Effector memory CD4-positive, alpha-beta T cell (primary cell): ENCODE results near the gene ARHGAP21.
"Not testable (repeated sequence)": the region's sequence is repeated elsewhere in the genome, so short reads cannot be mapped to it uniquely, and the experiment has no call there.

Source experiments
- DNase-seq, 3 donors: peaks; one replicate each; pipeline ENCODE4 v3.0.0-alpha.2; 2020
- H3K27ac ChIP-seq: 2 replicates; pipeline ENCODE4 v1.7.0; 2013; ENCODE audit warnings: mild to moderate bottlenecking, low read length, moderate library complexity; ENCODE audit not compliant: insufficient read depth, poor library complexity, severe bottlenecking
- H3K27me3 ChIP-seq: replicated peaks from 2 replicates; pipeline ENCODE4 v1.7.0; 2013; ENCODE audit warnings: mild to moderate bottlenecking, low read length; ENCODE audit not compliant: insufficient read depth, control insufficient read depth, poor library complexity, severe bottlenecking
- H3K36me3 ChIP-seq: 2 replicates; pipeline ENCODE4 v1.7.0; 2013; ENCODE audit warnings: mild to moderate bottlenecking, low read length, moderate library complexity; ENCODE audit not compliant: control insufficient read depth, insufficient read depth
- H3K4me1 ChIP-seq: 2 replicates; pipeline ENCODE4 v1.7.0; 2013; ENCODE audit warnings: low read length, mild to moderate bottlenecking; ENCODE audit not compliant: control insufficient read depth, insufficient read depth, poor library complexity, severe bottlenecking
- H3K4me3 ChIP-seq: 2 replicates; pipeline ENCODE4 v1.7.0; 2013; ENCODE audit warnings: low read length, low read depth, mild to moderate bottlenecking; ENCODE audit not compliant: insufficient read depth, poor library complexity, severe bottlenecking
- H3K9me3 ChIP-seq: 2 replicates; pipeline ENCODE4 v1.7.0; 2013; ENCODE audit warnings: mild to moderate bottlenecking, low read length, moderate library complexity; ENCODE audit not compliant: control insufficient read depth

ARHGAP21 gene

GRCh38 chr10:24750695-24751094 is 27.0 kb upstream of the ARHGAP21 start:
- H3K27ac ChIP-seq: no peak overlapping the region
- H3K4me1 ChIP-seq: no peaks in the 10 kb centered on the region
- H3K4me3 ChIP-seq: no peak overlapping the region
- H3K27me3 ChIP-seq: no peaks in the 10 kb centered on the region
- no peak for DNase-seq
- H3K9me3 ChIP-seq: no peaks in the 10 kb centered on the region
- no peaks in the 10 kb centered on the region for H3K36me3 ChIP-seq

GRCh38 chr10:24748214-24748613 is 24.5 kb upstream of the ARHGAP21 start:
- H3K36me3 ChIP-seq: no peaks in the 10 kb centered on the region
- no peak overlapping the region for H3K4me3 ChIP-seq
- no peaks in the 10 kb centered on the region for H3K27me3 ChIP-seq
- no peak overlapping the region for H3K27ac ChIP-seq
- no peak for DNase-seq
- H3K9me3 ChIP-seq: no peaks in the 10 kb centered on the region
- H3K4me1 ChIP-seq: no peaks in the 10 kb centered on the region

- no peaks in the 10 kb centered on the region for H3K4me1 ChIP-seq
- H3K27me3 ChIP-seq: no peaks in the 10 kb centered on the region
- H3K36me3 ChIP-seq: no peaks in the 10 kb centered on the region
- H3K4me3 ChIP-seq: no peak overlapping the region
- H3K27ac ChIP-seq: no peak overlapping the region
- no peaks in the 10 kb centered on the region for H3K9me3 ChIP-seq
- no peak for DNase-seq
Observed at GRCh38 chr10:24744946-24745345, 21.3 kb upstream of the ARHGAP21 start.

- no peak overlapping the region for H3K4me3 ChIP-seq
- no peaks in the 10 kb centered on the region for H3K27me3 ChIP-seq
- H3K27ac ChIP-seq: no peak overlapping the region
- H3K4me1 ChIP-seq: no peaks in the 10 kb centered on the region
- no peaks in the 10 kb centered on the region for H3K36me3 ChIP-seq
- H3K9me3 ChIP-seq: no peaks in the 10 kb centered on the region
- DNase-seq: no peak
Observed at GRCh38 chr10:24740714-24741113, 17.0 kb upstream of the ARHGAP21 start.

- Histone ChIP-seq H3K4me1 (no peaks in the 10 kb centered on the region), H3K27me3 (no peaks in the 10 kb centered on the region), H3K4me3 (no peak overlapping the region), H3K9me3 (no peaks in the 10 kb centered on the region), H3K27ac (no peak overlapping the region), H3K36me3 (no peaks in the 10 kb centered on the region)
- no peak for DNase-seq
Observed at GRCh38 chr10:24737001-24737400, 13.3 kb upstream of the ARHGAP21 start.

GRCh38 chr10:24731942-24732341 is 8.3 kb upstream of the ARHGAP21 start:
- Histone ChIP-seq H3K4me3 (no peak overlapping the region), H3K4me1 (no peaks in the 10 kb centered on the region), H3K36me3 (no peaks in the 10 kb centered on the region), H3K27ac (no peak overlapping the region), H3K27me3 (no peaks in the 10 kb centered on the region), H3K9me3 (no peaks in the 10 kb centered on the region)
- DNase-seq: no peak

GRCh38 chr10:24730811-24731210 is 7.1 kb upstream of the ARHGAP21 start:
- H3K27ac ChIP-seq: no peak overlapping the region
- no peaks in the 10 kb centered on the region for H3K4me1 ChIP-seq
- H3K27me3 ChIP-seq: no peaks in the 10 kb centered on the region
- no peaks in the 10 kb centered on the region for H3K9me3 ChIP-seq
- no peak overlapping the region for H3K4me3 ChIP-seq
- H3K36me3 ChIP-seq: no peaks in the 10 kb centered on the region
- no peak for DNase-seq

- Histone ChIP-seq H3K4me3 (no peak overlapping the region), H3K27me3 (no peaks in the 10 kb centered on the region), H3K4me1 (no peaks in the 10 kb centered on the region), H3K27ac (no peak overlapping the region), H3K9me3 (no peaks in the 10 kb centered on the region), H3K36me3 (no peaks in the 10 kb centered on the region)
- no peak for DNase-seq
Observed at GRCh38 chr10:24727786-24728185, 4.1 kb upstream of the ARHGAP21 start.

GRCh38 chr10:24726626-24727025 is 2.9 kb upstream of the ARHGAP21 start:
- Histone ChIP-seq H3K27ac (no peak overlapping the region), H3K36me3 (no peaks in the 10 kb centered on the region), H3K4me1 (no peaks in the 10 kb centered on the region), H3K9me3 (no peaks in the 10 kb centered on the region), H3K27me3 (no peaks in the 10 kb centered on the region), H3K4me3 (no peak overlapping the region)
- DNase-seq: no peak

GRCh38 chr10:24726029-24726428 is 2.3 kb upstream of the ARHGAP21 start:
- H3K4me1 ChIP-seq, H3K9me3 ChIP-seq, H3K36me3 ChIP-seq, DNase-seq, H3K27me3 ChIP-seq, H3K4me3 ChIP-seq, H3K27ac ChIP-seq: not testable (repeated sequence)
